Measurements from ENCODE around the gene RNPEP. TPM values are rescaled to one million over a fixed set of nuclear protein-coding genes. Genes with fewer than 3 reads are reported as not detected.
A peak's percentile ranks its signal among the peaks of the same experiment; 100 is the strongest.

The RNPEP gene
- total and polyA plus RNA-seq, 2 of the 13 experiments (the other 11 are each of a cell fraction or from before 2014, with no cell fraction given), result 20.6 to 38.4 TPM

DNA sequence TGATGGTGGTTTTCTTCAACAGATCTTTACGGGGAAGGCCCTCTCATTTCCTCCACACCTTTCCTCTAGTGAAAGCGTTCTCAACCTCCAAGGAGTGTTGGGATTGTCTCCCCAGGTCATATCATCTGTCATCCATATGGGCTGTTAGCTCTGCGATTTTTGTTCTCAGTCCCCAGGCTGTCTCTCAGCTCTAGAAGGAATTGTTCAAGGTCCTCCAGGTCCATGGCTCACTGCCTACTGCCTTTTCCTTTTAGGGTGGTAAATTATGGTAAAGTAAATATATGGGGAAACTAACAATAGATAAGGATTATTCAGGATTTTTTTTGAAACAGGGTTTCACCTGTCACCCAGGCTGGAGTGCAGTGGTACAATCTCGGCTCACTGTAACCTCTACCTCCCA, 65.5 kb downstream of the RNPEP start (continued):
- TF ChIP-seq, protein P1, sequence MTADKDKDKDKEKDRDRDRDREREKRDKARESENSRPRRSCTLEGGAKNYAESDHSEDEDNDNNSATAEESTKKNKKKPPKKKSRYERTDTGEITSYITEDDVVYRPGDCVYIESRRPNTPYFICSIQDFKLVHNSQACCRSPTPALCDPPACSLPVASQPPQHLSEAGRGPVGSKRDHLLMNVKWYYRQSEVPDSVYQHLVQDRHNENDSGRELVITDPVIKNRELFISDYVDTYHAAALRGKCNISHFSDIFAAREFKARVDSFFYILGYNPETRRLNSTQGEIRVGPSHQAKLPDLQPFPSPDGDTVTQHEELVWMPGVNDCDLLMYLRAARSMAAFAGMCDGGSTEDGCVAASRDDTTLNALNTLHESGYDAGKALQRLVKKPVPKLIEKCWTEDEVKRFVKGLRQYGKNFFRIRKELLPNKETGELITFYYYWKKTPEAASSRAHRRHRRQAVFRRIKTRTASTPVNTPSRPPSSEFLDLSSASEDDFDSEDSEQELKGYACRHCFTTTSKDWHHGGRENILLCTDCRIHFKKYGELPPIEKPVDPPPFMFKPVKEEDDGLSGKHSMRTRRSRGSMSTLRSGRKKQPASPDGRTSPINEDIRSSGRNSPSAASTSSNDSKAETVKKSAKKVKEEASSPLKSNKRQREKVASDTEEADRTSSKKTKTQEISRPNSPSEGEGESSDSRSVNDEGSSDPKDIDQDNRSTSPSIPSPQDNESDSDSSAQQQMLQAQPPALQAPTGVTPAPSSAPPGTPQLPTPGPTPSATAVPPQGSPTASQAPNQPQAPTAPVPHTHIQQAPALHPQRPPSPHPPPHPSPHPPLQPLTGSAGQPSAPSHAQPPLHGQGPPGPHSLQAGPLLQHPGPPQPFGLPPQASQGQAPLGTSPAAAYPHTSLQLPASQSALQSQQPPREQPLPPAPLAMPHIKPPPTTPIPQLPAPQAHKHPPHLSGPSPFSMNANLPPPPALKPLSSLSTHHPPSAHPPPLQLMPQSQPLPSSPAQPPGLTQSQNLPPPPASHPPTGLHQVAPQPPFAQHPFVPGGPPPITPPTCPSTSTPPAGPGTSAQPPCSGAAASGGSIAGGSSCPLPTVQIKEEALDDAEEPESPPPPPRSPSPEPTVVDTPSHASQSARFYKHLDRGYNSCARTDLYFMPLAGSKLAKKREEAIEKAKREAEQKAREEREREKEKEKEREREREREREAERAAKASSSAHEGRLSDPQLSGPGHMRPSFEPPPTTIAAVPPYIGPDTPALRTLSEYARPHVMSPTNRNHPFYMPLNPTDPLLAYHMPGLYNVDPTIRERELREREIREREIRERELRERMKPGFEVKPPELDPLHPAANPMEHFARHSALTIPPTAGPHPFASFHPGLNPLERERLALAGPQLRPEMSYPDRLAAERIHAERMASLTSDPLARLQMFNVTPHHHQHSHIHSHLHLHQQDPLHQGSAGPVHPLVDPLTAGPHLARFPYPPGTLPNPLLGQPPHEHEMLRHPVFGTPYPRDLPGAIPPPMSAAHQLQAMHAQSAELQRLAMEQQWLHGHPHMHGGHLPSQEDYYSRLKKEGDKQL (CRISPR knock-in tag; IDR thresholded peaks at IDR 0.05; ENCODE audit: low read depth), result no peak
- TF ChIP-seq ZNF589 (CRISPR knock-in tag; conservative IDR thresholded peaks at IDR 0.05) (no peak), ZNF644 (CRISPR knock-in tag; IDR thresholded peaks at IDR 0.05; ENCODE audit: low read depth) (no peak), LCORL (IDR thresholded peaks at IDR 0.05) (no peak), LCORL (CRISPR knock-in tag; IDR thresholded peaks at IDR 0.05) (peak; percentile 41; the same call in 1 of the 2 replicates), RAD21 (CRISPR knock-in tag; IDR thresholded peaks at IDR 0.05) (no peak), JDP2 (CRISPR knock-in tag; IDR thresholded peaks at IDR 0.05; ENCODE audit: borderline replicate concordance) (no peak), GTF3A (CRISPR knock-in tag; conservative IDR thresholded peaks at IDR 0.05) (no peak), ZFP36 (IDR thresholded peaks at IDR 0.05; ENCODE audit: borderline replicate concordance, low read depth, low read length, partially characterized antibody) (no peak), SNAI1 (CRISPR knock-in tag; IDR thresholded peaks at IDR 0.05; ENCODE audit: borderline replicate concordance) (no peak), RFX1 (IDR thresholded peaks at IDR 0.05) (no peak), ZFP82 (CRISPR knock-in tag; IDR thresholded peaks at IDR 0.05; ENCODE audit: borderline replicate concordance) (no peak), PHF21A (CRISPR knock-in tag; IDR thresholded peaks at IDR 0.05) (peak; percentile 37; the same call in 1 of the 2 replicates), FLYWCH1 (CRISPR knock-in tag; IDR thresholded peaks at IDR 0.05) (no peak), CBFB (CRISPR knock-in tag; IDR thresholded peaks at IDR 0.05) (no peak)
- TF ChIP-seq, protein P2, sequence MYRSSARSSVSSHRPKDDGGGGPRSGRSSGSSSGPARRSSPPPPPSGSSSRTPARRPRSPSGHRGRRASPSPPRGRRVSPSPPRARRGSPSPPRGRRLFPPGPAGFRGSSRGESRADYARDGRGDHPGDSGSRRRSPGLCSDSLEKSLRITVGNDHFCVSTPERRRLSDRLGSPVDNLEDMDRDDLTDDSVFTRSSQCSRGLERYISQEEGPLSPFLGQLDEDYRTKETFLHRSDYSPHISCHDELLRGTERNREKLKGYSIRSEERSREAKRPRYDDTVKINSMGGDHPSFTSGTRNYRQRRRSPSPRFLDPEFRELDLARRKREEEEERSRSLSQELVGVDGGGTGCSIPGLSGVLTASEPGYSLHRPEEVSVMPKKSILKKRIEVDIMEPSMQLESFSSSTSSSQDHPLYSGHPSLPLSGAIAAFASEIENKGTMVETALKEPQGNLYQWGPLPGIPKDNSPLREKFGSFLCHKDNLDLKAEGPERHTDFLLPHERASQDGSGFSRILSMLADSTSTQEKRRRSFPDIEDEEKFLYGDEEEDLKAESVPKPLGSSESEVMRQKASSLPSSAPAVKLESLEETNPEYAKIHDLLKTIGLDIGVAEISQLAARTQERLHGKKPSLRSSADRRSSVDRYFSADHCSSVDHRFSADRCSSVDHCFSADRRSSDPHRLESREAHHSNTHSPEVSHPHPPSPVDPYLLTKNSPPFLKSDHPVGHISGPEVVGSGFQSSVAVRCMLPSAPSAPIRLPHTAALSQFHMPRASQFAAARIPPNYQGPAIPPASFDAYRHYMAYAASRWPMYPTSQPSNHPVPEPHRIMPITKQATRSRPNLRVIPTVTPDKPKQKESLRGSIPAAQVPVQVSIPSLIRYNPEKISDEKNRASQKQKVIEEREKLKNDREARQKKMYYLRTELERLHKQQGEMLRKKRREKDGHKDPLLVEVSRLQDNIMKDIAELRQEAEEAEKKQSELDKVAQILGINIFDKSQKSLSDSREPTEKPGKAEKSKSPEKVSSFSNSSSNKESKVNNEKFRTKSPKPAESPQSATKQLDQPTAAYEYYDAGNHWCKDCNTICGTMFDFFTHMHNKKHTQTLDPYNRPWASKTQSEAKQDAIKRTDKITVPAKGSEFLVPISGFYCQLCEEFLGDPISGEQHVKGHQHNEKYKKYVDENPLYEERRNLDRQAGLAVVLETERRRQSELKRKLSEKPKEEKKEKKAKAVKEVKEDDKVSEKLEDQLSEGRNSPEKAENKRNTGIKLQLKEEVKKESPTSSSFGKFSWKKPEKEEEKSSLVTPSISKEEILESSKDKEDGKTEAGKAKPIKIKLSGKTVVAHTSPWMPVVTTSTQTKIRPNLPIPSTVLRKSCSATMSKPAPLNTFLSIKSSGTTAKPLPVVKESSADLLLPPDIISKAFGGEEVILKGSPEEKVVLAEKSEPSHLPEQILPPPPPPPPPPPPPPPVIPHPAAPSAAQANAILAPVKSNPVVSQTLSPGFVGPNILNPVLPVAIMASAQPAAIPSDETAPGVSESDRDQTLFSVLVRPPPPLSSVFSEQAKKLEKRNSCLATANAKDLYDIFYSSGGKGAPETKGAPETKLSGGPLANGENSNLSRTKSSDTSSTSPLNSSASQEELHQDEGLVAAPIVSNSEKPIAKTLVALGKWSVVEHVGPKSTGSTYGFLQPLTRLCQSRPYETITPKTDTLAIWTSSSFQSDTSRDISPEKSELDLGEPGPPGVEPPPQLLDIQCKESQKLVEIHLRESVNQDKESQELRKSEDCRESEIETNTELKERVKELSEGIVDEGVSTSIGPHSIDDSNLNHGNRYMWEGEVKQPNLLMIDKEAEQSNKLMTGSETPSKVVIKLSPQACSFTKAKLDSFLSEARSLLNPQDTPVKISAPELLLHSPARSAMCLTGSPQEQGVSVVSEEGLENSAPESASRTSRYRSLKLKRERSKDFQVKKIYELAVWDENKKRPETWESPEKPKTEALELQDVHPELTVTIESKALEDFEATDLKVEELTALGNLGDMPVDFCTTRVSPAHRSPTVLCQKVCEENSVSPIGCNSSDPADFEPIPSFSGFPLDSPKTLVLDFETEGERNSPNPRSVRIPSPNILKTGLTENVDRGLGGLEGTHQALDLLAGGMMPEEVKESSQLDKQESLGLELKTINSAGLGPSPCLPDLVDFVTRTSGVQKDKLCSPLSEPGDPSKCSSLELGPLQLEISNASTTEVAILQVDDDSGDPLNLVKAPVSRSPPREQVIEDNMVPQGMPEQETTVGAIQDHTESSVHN (CRISPR knock-in tag; IDR thresholded peaks at IDR 0.05), result no peak
- TF ChIP-seq, protein P3, sequence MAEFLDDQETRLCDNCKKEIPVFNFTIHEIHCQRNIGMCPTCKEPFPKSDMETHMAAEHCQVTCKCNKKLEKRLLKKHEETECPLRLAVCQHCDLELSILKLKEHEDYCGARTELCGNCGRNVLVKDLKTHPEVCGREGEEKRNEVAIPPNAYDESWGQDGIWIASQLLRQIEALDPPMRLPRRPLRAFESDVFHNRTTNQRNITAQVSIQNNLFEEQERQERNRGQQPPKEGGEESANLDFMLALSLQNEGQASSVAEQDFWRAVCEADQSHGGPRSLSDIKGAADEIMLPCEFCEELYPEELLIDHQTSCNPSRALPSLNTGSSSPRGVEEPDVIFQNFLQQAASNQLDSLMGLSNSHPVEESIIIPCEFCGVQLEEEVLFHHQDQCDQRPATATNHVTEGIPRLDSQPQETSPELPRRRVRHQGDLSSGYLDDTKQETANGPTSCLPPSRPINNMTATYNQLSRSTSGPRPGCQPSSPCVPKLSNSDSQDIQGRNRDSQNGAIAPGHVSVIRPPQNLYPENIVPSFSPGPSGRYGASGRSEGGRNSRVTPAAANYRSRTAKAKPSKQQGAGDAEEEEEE (CRISPR knock-in tag; IDR thresholded peaks at IDR 0.05; ENCODE audit: borderline replicate concordance), result no peak

Data from HepG2 (cell line).